Measurements from ENCODE around the gene RBM18. TPM values are rescaled to one million over a fixed set of nuclear protein-coding genes. Genes with fewer than 3 reads are reported as not detected.

Gene RBM18
- total RNA-seq, 1 experiment from 2014 or later: 17.6 TPM

GRCh38 chr9:122276096-122276495 lies 11.5 kb upstream of the RBM18 start:
- H3K27ac ChIP-seq: no peak overlapping the region
- H3K4me3 ChIP-seq: no peak overlapping the region
- peaks cover 8% of the 10 kb centered on the region; the same call in 1 of the 2 replicates for H3K4me1 ChIP-seq (replicated peaks)
- no peaks in the 10 kb centered on the region; the same call in 1 of the 2 replicates for H3K9me3 ChIP-seq (replicated peaks)
- H3K36me3 ChIP-seq: peaks cover 32% of the 10 kb centered on the region
- peak; percentile 37 to 46 for DNase-seq (ENCODE audit: low read depth in 1 of 2, low spot score in 2 of 2)
- H3K27me3 ChIP-seq (replicated peaks): no peaks in the 10 kb centered on the region

- H3K4me3 ChIP-seq: no peak overlapping the region
- peaks cover 8% of the 10 kb centered on the region; the same call in 1 of the 2 replicates for H3K4me1 ChIP-seq (replicated peaks)
- H3K9me3 ChIP-seq (replicated peaks): no peaks in the 10 kb centered on the region; the same call in 1 of the 2 replicates
- DNase-seq (ENCODE audit: low read depth in 1 of 2, low spot score in 2 of 2): no peak
- H3K36me3 ChIP-seq: peaks cover 29% of the 10 kb centered on the region
- H3K27me3 ChIP-seq (replicated peaks): no peaks in the 10 kb centered on the region
- H3K27ac ChIP-seq: no peak overlapping the region
Observed at GRCh38 chr9:122274055-122274454, 9.4 kb upstream of the RBM18 start.

- Histone ChIP-seq H3K9me3 (replicated peaks) (no peaks in the 10 kb centered on the region), H3K4me1 (replicated peaks) (peaks cover 11% of the 10 kb centered on the region; the same call in 1 of the 2 replicates), H3K36me3 (peaks cover 11% of the 10 kb centered on the region), H3K27ac (no peak overlapping the region), H3K4me3 (no peak overlapping the region), H3K27me3 (replicated peaks) (no peaks in the 10 kb centered on the region)
- DNase-seq (ENCODE audit: low read depth in 1 of 2, low spot score in 2 of 2): no peak
Observed at GRCh38 chr9:122268041-122268814, 3.6 kb upstream of the RBM18 start.

- Histone ChIP-seq H3K4me1 (replicated peaks) (peaks cover 15% of the 10 kb centered on the region), H3K36me3 (peaks cover 14% of the 10 kb centered on the region), H3K27me3 (replicated peaks) (no peaks in the 10 kb centered on the region), H3K4me3 (peak overlapping the region; percentile 65), H3K9me3 (replicated peaks) (no peaks in the 10 kb centered on the region), H3K27ac (peak overlapping the region; percentile 90)
- DNase-seq (ENCODE audit: low read depth in 1 of 2, low spot score in 2 of 2): no peak
Observed at GRCh38 chr9:122265149-122265915, 692 bp upstream of the RBM18 start.

- no peaks in the 10 kb centered on the region for H3K9me3 ChIP-seq (replicated peaks)
- H3K36me3 ChIP-seq: peaks cover 29% of the 10 kb centered on the region
- peak overlapping the region; percentile 90 for H3K27ac ChIP-seq
- H3K4me1 ChIP-seq (replicated peaks): peaks cover 15% of the 10 kb centered on the region
- no peaks in the 10 kb centered on the region for H3K27me3 ChIP-seq (replicated peaks)
- peak in 1 of 2 experiments; percentile 20 for DNase-seq (ENCODE audit: low read depth in 1 of 2, low spot score in 2 of 2)
- peak overlapping the region; percentile 65 for H3K4me3 ChIP-seq
Observed at GRCh38 chr9:122263699-122264349, 816 bp downstream of the RBM18 start.

GRCh38 chr9:122262073-122262472 lies 2.6 kb downstream of the RBM18 start:
- no peak overlapping the region for H3K27ac ChIP-seq
- H3K4me3 ChIP-seq: no peak overlapping the region
- H3K4me1 ChIP-seq (replicated peaks): peaks cover 15% of the 10 kb centered on the region
- no peak for DNase-seq (ENCODE audit: low read depth in 1 of 2, low spot score in 2 of 2)
- H3K9me3 ChIP-seq (replicated peaks): no peaks in the 10 kb centered on the region
- H3K27me3 ChIP-seq (replicated peaks): no peaks in the 10 kb centered on the region
- H3K36me3 ChIP-seq: peaks cover 40% of the 10 kb centered on the region

- Histone ChIP-seq H3K36me3 (peaks cover 40% of the 10 kb centered on the region), H3K27ac (no peak overlapping the region), H3K9me3 (replicated peaks) (no peaks in the 10 kb centered on the region), H3K27me3 (replicated peaks) (no peaks in the 10 kb centered on the region), H3K4me3 (no peak overlapping the region), H3K4me1 (replicated peaks) (peaks cover 15% of the 10 kb centered on the region)
- DNase-seq (ENCODE audit: low read depth in 1 of 2, low spot score in 2 of 2): peak; percentile 59 to 72
Observed at GRCh38 chr9:122261469-122261881, 3.2 kb downstream of the RBM18 start.

- no peak for DNase-seq (ENCODE audit: low read depth in 1 of 2, low spot score in 2 of 2)
- no peak overlapping the region for H3K4me3 ChIP-seq
- H3K27ac ChIP-seq: no peak overlapping the region
- H3K27me3 ChIP-seq (replicated peaks): no peaks in the 10 kb centered on the region
- H3K36me3 ChIP-seq: peaks cover 53% of the 10 kb centered on the region
- H3K4me1 ChIP-seq (replicated peaks): peaks cover 14% of the 10 kb centered on the region
- no peaks in the 10 kb centered on the region for H3K9me3 ChIP-seq (replicated peaks)
Observed at GRCh38 chr9:122258886-122259415, 5.7 kb downstream of the RBM18 start.

GRCh38 chr9:122256206-122256605 lies 8.4 kb downstream of the RBM18 start:
- Histone ChIP-seq H3K27ac (no peak overlapping the region), H3K9me3 (replicated peaks) (no peaks in the 10 kb centered on the region), H3K4me3 (no peak overlapping the region), H3K36me3 (peaks cover 64% of the 10 kb centered on the region), H3K4me1 (replicated peaks) (peaks cover 14% of the 10 kb centered on the region), H3K27me3 (replicated peaks) (no peaks in the 10 kb centered on the region)
- DNase-seq (ENCODE audit: low read depth in 1 of 2, low spot score in 2 of 2): no peak

GRCh38 chr9:122254761-122255160 lies 9.9 kb downstream of the RBM18 start:
- Histone ChIP-seq H3K9me3 (replicated peaks) (no peaks in the 10 kb centered on the region), H3K4me3 (no peak overlapping the region), H3K27me3 (replicated peaks) (no peaks in the 10 kb centered on the region), H3K4me1 (replicated peaks) (peaks cover 14% of the 10 kb centered on the region), H3K36me3 (peaks cover 58% of the 10 kb centered on the region), H3K27ac (no peak overlapping the region)
- no peak for DNase-seq (ENCODE audit: low read depth in 1 of 2, low spot score in 2 of 2)

- H3K4me3 ChIP-seq: no peak overlapping the region
- DNase-seq (ENCODE audit: low read depth in 1 of 2, low spot score in 2 of 2): no peak
- H3K4me1 ChIP-seq (replicated peaks): peaks cover 14% of the 10 kb centered on the region
- H3K27me3 ChIP-seq (replicated peaks): no peaks in the 10 kb centered on the region
- peaks cover 51% of the 10 kb centered on the region for H3K36me3 ChIP-seq
- H3K9me3 ChIP-seq (replicated peaks): no peaks in the 10 kb centered on the region
- 0 out of 2 replicates have a peak overlapping the region, but pooled peaks have one; percentile 12 for H3K27ac ChIP-seq
Observed at GRCh38 chr9:122252796-122253195, 11.8 kb downstream of the RBM18 start.

GRCh38 chr9:122251351-122251750 lies 13.3 kb downstream of the RBM18 start:
- Histone ChIP-seq H3K36me3 (peaks cover 57% of the 10 kb centered on the region), H3K4me1 (replicated peaks) (peaks cover 14% of the 10 kb centered on the region), H3K27ac (no peak overlapping the region), H3K4me3 (no peak overlapping the region), H3K9me3 (replicated peaks) (no peaks in the 10 kb centered on the region), H3K27me3 (replicated peaks) (no peaks in the 10 kb centered on the region)
- DNase-seq (ENCODE audit: low read depth in 1 of 2, low spot score in 2 of 2): no peak

- no peak overlapping the region for H3K27ac ChIP-seq
- no peaks in the 10 kb centered on the region for H3K27me3 ChIP-seq (replicated peaks)
- no peak for DNase-seq (ENCODE audit: low read depth in 1 of 2, low spot score in 2 of 2)
- no peaks in the 10 kb centered on the region for H3K9me3 ChIP-seq (replicated peaks)
- no peak overlapping the region for H3K4me3 ChIP-seq
- peaks cover 8% of the 10 kb centered on the region for H3K4me1 ChIP-seq (replicated peaks)
- H3K36me3 ChIP-seq: peaks cover 67% of the 10 kb centered on the region
Observed at GRCh38 chr9:122248448-122248865, 16.2 kb downstream of the RBM18 start.
